ENCODE data around the gene LRRC4C.

LRRC4C gene

DNA sequence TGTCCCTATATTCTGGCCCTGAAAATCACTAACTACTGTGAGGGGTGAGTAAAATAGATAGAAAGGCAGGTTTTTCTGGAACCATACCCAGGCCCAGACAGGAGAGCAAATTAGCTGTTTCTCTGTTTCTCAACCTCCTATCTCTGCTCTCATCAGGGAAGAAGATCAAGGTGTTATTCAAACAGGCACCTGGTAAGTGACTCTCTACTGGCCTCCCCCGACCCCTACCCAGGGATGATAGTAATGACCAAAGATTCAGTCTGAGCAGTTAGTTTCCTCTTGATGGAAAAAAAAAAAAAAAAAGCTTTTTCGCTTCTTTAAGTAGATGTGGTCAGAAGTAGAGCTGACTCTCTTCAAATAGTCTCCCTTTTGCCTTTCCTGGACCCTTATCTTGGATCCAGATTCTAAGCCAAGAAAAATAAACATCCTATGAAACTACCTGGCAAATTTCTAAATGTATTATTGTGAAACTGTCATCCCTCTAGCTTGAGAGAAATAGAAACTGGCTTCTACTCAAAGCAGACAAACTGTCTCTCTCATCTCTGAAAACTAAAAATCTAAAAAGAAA lies 9.9 kb downstream of the LRRC4C start:
- Mint-ChIP-seq H3K27me3 (no peaks in the 10 kb centered on the region), H3K4me1 (no peaks in the 10 kb centered on the region), H3K9me3 (peaks cover 6 to 8% of the 10 kb centered on the region in 2 donors), H3K27ac (no peak overlapping the region), H3K4me3 (no peak overlapping the region)
- ATAC-seq (no peak), DNase-seq (no peak)

- Mint-ChIP-seq H3K9me3 (peaks cover 9 to 13% of the 10 kb centered on the region in 2 donors), H3K27ac (no peak overlapping the region), H3K27me3 (no peaks in the 10 kb centered on the region), H3K4me1 (no peaks in the 10 kb centered on the region), H3K4me3 (no peak overlapping the region)
- ATAC-seq (no peak), DNase-seq (no peak)
Measured at GRCh38 chr11:41446566-41446965, 12.9 kb downstream of the LRRC4C start.

DNA sequence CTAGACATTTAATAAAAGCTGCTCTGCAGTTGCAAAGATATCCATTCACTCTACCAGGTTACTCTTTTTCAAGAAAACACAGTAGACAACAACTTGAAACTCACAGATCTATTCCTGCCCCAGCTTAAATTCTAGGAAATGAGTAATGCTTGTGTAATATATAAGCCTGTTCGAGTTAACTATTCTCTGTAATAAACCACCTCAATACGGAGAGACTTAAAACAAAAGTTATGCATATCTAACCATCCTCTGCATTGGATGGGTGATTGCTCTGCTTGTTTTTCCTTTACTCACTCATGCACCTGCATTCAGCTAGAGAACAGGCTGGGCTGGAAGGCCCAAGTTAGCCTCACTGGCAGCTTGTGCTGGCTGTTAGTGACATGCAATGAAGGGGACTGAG lies 13.3 kb downstream of the LRRC4C start:
- Mint-ChIP-seq H3K9me3 (peaks cover 9 to 13% of the 10 kb centered on the region in 2 donors), H3K4me3 (no peak overlapping the region), H3K4me1 (no peaks in the 10 kb centered on the region), H3K27me3 (no peaks in the 10 kb centered on the region), H3K27ac (no peak overlapping the region)
- ATAC-seq (no peak), DNase-seq (no peak)

DNA sequence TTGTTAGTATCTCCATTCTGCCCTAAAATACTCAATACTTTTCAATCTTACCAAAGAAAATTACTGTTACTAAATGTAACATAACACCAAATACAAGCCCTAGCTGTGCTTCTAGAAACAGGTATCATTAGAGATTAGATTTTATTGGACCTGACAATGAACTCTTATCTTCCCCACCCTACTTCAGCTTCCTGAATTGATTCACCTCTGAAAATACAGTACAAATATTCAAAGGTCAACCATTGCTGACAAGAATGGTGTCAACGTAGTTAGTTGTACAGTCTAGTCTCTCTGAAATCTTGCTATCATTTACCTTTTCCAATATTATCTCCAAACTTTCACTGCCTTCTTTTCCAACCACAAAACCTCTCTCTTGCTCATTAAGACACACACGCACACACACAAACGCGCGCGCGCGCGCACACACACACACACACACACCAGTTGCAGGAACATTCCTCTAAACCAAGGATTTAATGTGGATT lies 22.4 kb downstream of the LRRC4C start:
- no peak overlapping the region for H3K27ac Mint-ChIP-seq
- no peak overlapping the region for H3K4me3 Mint-ChIP-seq
- no peaks in the 10 kb centered on the region for H3K27me3 Mint-ChIP-seq
- H3K9me3 Mint-ChIP-seq, result peaks cover 0 to 22% of the 10 kb centered on the region in 2 donors
- H3K4me1 Mint-ChIP-seq, result no peaks in the 10 kb centered on the region
- ATAC-seq (no peak), DNase-seq (no peak)

GRCh38 chr11:41435531-41435930 lies 23.9 kb downstream of the LRRC4C start:
- DNase-seq (no peak), ATAC-seq (no peak)
- no peak overlapping the region for H3K4me3 Mint-ChIP-seq
- no peaks in the 10 kb centered on the region for H3K27me3 Mint-ChIP-seq
- no peak overlapping the region for H3K27ac Mint-ChIP-seq
- H3K9me3 Mint-ChIP-seq, result peaks cover 0 to 16% of the 10 kb centered on the region in 2 donors
- no peaks in the 10 kb centered on the region for H3K4me1 Mint-ChIP-seq

DNA sequence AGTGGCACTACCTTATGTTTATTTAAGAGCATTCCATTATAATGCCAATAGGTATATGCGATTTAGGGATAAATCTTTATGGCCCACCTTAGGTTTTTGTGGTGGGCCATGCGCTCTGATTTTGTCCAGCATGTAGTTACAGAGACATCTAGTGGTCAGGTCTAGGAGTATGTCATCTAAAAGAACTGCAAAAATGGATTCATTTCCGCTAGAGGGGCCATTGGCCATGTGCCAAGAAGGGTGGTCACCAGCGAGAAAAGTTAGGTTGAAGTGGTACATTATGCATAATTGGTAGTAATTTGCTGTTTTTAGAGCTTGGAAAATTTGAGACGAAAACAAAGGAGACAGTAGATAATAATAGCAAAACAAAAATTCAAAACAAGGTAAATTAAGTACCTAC lies 27.7 kb downstream of the LRRC4C start:
- H3K27me3 Mint-ChIP-seq, result no peaks in the 10 kb centered on the region
- no peaks in the 10 kb centered on the region for H3K4me1 Mint-ChIP-seq
- ATAC-seq, result no peak
- no peak overlapping the region for H3K4me3 Mint-ChIP-seq
- peaks cover 4 to 9% of the 10 kb centered on the region in 2 donors for H3K9me3 Mint-ChIP-seq
- H3K27ac Mint-ChIP-seq, result no peak overlapping the region
- DNase-seq, result no peak

- no peaks in the 10 kb centered on the region for H3K27me3 Mint-ChIP-seq
- DNase-seq (no peak), ATAC-seq (no peak)
- no peak overlapping the region for H3K4me3 Mint-ChIP-seq
- H3K4me1 Mint-ChIP-seq, result no peaks in the 10 kb centered on the region
- no peak overlapping the region for H3K27ac Mint-ChIP-seq
- H3K9me3 Mint-ChIP-seq, result no peaks in the 10 kb centered on the region
Measured at GRCh38 chr11:41419901-41420300, 39.6 kb downstream of the LRRC4C start.

- DNase-seq (no peak), ATAC-seq (no peak)
- Mint-ChIP-seq H3K27ac (no peak overlapping the region), H3K27me3 (no peaks in the 10 kb centered on the region), H3K4me3 (no peak overlapping the region), H3K9me3 (peaks cover 0 to 5% of the 10 kb centered on the region in 2 donors), H3K4me1 (no peaks in the 10 kb centered on the region)
Measured at GRCh38 chr11:41414771-41415440, 44.5 kb downstream of the LRRC4C start.

DNA sequence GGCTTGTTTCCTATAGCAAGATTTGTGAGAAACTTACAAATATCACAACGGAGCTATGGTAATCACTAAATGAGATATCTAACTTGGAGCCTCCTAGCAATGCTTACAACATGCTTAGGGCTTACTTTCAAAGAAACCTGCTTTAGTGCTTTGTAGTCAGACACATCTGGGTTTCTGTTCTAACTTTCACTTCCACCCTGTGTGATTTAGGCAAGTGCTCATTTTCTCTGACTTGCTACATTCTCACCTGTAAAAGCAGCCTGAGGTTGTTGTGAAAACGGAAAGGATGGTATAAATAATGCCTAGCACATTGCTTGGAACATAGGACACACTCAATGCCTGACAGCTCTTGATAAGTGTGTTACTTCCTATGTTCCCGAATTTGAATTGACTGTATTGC lies 45.6 kb downstream of the LRRC4C start:
- H3K27me3 Mint-ChIP-seq, result no peaks in the 10 kb centered on the region
- no peak overlapping the region for H3K27ac Mint-ChIP-seq
- ATAC-seq (no peak), DNase-seq (no peak)
- peaks cover 0 to 5% of the 10 kb centered on the region in 2 donors for H3K9me3 Mint-ChIP-seq
- no peak overlapping the region for H3K4me3 Mint-ChIP-seq
- no peaks in the 10 kb centered on the region for H3K4me1 Mint-ChIP-seq

GRCh38 chr11:41405812-41406211 lies 53.6 kb downstream of the LRRC4C start:
- no peak for ATAC-seq

GRCh38 chr11:41404109-41404508 lies 55.3 kb downstream of the LRRC4C start:
- DNase-seq (no peak), ATAC-seq (no peak)
- Mint-ChIP-seq H3K4me3 (no peak overlapping the region), H3K27me3 (no peaks in the 10 kb centered on the region), H3K9me3 (no peaks in the 10 kb centered on the region), H3K4me1 (no peaks in the 10 kb centered on the region), H3K27ac (no peak overlapping the region)

More at GRCh38 chr11:41405812-41406211, 53.6 kb downstream of the LRRC4C start:
- no peak for DNase-seq
- Mint-ChIP-seq H3K4me1 (no peaks in the 10 kb centered on the region), H3K27ac (no peak overlapping the region), H3K4me3 (no peak overlapping the region), H3K9me3 (no peaks in the 10 kb centered on the region), H3K27me3 (no peaks in the 10 kb centered on the region)

DNA sequence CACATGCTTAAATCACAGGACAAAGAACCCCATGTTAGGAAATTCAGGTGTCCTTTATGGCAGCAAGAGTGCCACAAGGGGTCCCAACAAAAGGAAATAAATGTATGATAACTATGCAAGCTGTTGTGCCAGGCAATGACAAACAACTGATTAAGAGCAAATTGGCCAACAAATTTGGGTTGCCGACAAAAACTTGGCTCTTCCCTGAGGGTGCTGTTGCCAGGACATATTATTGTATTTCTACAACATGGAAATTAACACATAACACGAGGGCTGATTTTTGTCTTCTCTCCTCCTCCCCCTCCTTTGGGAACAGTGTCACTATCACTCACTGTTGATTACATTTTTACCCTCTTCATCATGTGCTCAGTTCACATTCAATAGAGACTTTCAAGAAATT lies 56.0 kb downstream of the LRRC4C start:
- DNase-seq, result no peak
- Mint-ChIP-seq H3K4me1 (no peaks in the 10 kb centered on the region), H3K27me3 (no peaks in the 10 kb centered on the region), H3K27ac (no peak overlapping the region), H3K4me3 (no peak overlapping the region), H3K9me3 (no peaks in the 10 kb centered on the region)
- ATAC-seq, result no peak

GRCh38 chr11:41400819-41401382 lies 58.6 kb downstream of the LRRC4C start:
- Mint-ChIP-seq H3K4me3 (no peak overlapping the region), H3K27me3 (no peaks in the 10 kb centered on the region), H3K9me3 (peaks cover 0 to 7% of the 10 kb centered on the region in 2 donors), H3K4me1 (no peaks in the 10 kb centered on the region), H3K27ac (no peak overlapping the region)
- DNase-seq (no peak), ATAC-seq (no peak)

- no peak overlapping the region for H3K4me3 Mint-ChIP-seq
- H3K27me3 Mint-ChIP-seq, result no peaks in the 10 kb centered on the region
- no peaks in the 10 kb centered on the region for H3K4me1 Mint-ChIP-seq
- H3K9me3 Mint-ChIP-seq, result peaks cover 0 to 10% of the 10 kb centered on the region in 2 donors
- DNase-seq (no peak), ATAC-seq (no peak)
- H3K27ac Mint-ChIP-seq, result no peak overlapping the region
Measured at GRCh38 chr11:41400124-41400523, 59.3 kb downstream of the LRRC4C start.

DNA sequence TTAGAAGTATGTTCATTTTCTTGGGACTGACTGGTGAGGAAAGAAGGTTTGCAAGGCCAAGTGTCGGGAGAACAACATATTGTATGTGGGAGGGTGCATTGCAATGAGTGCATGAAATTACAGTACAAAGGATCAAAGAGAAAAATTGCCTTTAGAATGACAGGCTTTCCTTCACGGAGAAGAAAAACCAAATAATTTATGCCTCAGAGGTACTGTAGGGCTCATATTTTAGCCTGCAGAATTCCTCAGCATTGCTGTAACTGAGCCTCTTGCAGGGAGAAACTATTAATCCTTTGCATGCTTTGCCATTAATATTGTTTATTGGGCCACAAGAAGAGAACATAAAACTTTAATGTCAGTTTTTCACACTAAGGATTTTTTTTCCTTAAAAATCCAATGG lies 60.1 kb downstream of the LRRC4C start:
- no peak overlapping the region for H3K27ac Mint-ChIP-seq
- no peaks in the 10 kb centered on the region for H3K27me3 Mint-ChIP-seq
- peaks cover 0 to 15% of the 10 kb centered on the region in 2 donors for H3K9me3 Mint-ChIP-seq
- no peak for DNase-seq
- H3K4me3 Mint-ChIP-seq, result no peak overlapping the region
- no peaks in the 10 kb centered on the region for H3K4me1 Mint-ChIP-seq
- no peak for ATAC-seq

DNA sequence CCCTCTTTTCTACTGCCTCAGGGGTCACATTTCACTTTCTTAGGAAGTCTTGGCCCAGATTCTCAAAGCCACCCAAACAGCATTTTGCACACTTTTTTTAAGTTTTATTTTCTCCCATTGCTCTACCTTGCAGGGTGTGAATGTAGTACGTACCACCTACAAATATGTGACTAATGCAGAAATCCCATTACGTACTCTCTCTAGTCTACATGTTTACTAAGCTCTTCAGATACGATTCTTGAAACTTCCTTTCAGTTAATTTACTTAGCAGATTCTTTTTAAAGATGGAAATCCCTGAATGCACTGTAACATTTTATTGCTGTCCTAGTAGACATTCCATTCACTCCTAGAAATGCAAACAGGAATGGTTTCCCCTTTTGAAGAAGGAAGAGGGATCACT lies 61.3 kb downstream of the LRRC4C start:
- Mint-ChIP-seq H3K27me3 (no peaks in the 10 kb centered on the region), H3K9me3 (peaks cover 0 to 20% of the 10 kb centered on the region in 2 donors)

More for the DNA sequence above, 61.3 kb downstream of the LRRC4C start:
- ATAC-seq (no peak), DNase-seq (no peak)
- Mint-ChIP-seq H3K4me1 (no peaks in the 10 kb centered on the region), H3K27ac (no peak overlapping the region), H3K4me3 (no peak overlapping the region)
